Retinal pigment epithelial cell (primary cell): Measurements from ENCODE around the gene OSR1.

Experiments used
- DNase-seq: peaks from one replicate; pipeline ENCODE4 v3.0.0-alpha.2; 2010; ENCODE audit warnings: low read depth
- H3K4me3 ChIP-seq: 2 replicates; pipeline ENCODE4 v1.5.1; 2011; ENCODE audit warnings: mild to moderate bottlenecking, low read length, control low read depth, moderate library complexity
- CTCF ChIP-seq: conservative IDR thresholded peaks from 2 replicates; pipeline ENCODE4 v1.5.1; 2011; ENCODE audit warnings: low read depth, low read length, control low read depth, inconsistent platforms

Gene OSR1

GRCh38 chr2:19349911-19350677, 8.3 kb downstream of the OSR1 start:
- H3K4me3 ChIP-seq: peak overlapping the region; percentile 40
- no peak for DNase-seq
- peak; percentile 86 for TF ChIP-seq CTCF

- no peak for TF ChIP-seq CTCF
- DNase-seq: no peak
- H3K4me3 ChIP-seq: peak overlapping the region; percentile 94
Measured at GRCh38 chr2:19348692-19349091, 9.7 kb downstream of the OSR1 start.

GRCh38 chr2:19347619-19348562, 10.5 kb downstream of the OSR1 start:
- DNase-seq: peak; percentile 88
- H3K4me3 ChIP-seq: peak overlapping the region; percentile 94

GRCh38 chr2:19346983-19347618, 11.3 kb downstream of the OSR1 start:
- TF ChIP-seq CTCF: no peak
- no peak for DNase-seq
- peak overlapping the region; percentile 94 for H3K4me3 ChIP-seq

More at GRCh38 chr2:19347619-19348562, 10.5 kb downstream of the OSR1 start:
- no peak for TF ChIP-seq CTCF

- no peak for TF ChIP-seq CTCF
- DNase-seq: no peak
Measured at GRCh38 chr2:19337742-19338141, 20.7 kb downstream of the OSR1 start.

GRCh38 chr2:19337202-19337601, 21.2 kb downstream of the OSR1 start:
- H3K4me3 ChIP-seq: no peak overlapping the region
- TF ChIP-seq CTCF: no peak
- DNase-seq: no peak

More at GRCh38 chr2:19337742-19338141, 20.7 kb downstream of the OSR1 start:
- no peak overlapping the region for H3K4me3 ChIP-seq
